ENCODE data around the gene DDIT4.

The DDIT4 gene

DNA sequence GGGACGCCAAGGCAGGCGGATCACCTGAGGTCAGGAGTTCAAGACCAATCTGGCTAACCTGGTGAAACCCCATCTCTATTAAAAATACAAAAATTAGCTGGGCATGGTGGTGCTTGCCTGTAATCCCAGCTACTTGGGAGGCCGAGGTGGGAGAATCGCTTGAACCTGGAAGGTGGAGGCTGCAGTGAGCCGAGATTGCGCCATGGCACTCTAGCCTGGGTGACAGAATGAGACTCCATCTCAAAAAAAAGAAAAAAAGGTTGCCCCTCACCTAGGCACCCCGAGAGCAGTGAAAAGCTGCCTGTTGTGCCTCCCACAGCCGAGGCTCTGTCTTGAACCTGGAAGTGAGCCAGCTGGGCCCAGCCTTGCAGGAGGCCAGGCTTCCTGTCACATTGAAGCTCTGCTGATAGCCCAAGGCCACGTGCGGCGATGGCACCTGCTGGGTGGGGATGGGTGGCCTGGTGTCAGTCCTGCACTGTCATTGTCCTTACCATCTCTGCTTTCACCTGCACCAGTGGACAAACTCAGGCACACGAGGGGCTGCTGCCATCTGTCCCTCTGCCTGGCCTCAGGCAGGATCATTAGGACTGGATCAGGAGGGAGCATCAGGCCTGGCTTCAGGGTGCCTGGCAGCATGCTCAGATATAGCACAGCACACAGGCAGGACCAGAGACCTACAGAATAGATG, 43.2 kb downstream of the DDIT4 start:
- Histone ChIP-seq H3K36me3 (ENCODE audit: control insufficient read depth, insufficient read depth, low read length, severe bottlenecking) (no peaks in the 10 kb centered on the region), H3K9me3 (ENCODE audit: control insufficient read depth, low read length) (no peaks in the 10 kb centered on the region), H3K4me3 (ENCODE audit: low read length) (no peak overlapping the region), H3K9ac (ENCODE audit: low read length) (no peak overlapping the region), H3K4me1 (ENCODE audit: control insufficient read depth, insufficient read depth, low read length) (peaks cover 57% of the 10 kb centered on the region), H3K27me3 (replicated peaks; ENCODE audit: control insufficient read depth, insufficient read depth, low read length) (no peaks in the 10 kb centered on the region)
- no peak for DNase-seq (ENCODE audit: low read depth)

DNA sequence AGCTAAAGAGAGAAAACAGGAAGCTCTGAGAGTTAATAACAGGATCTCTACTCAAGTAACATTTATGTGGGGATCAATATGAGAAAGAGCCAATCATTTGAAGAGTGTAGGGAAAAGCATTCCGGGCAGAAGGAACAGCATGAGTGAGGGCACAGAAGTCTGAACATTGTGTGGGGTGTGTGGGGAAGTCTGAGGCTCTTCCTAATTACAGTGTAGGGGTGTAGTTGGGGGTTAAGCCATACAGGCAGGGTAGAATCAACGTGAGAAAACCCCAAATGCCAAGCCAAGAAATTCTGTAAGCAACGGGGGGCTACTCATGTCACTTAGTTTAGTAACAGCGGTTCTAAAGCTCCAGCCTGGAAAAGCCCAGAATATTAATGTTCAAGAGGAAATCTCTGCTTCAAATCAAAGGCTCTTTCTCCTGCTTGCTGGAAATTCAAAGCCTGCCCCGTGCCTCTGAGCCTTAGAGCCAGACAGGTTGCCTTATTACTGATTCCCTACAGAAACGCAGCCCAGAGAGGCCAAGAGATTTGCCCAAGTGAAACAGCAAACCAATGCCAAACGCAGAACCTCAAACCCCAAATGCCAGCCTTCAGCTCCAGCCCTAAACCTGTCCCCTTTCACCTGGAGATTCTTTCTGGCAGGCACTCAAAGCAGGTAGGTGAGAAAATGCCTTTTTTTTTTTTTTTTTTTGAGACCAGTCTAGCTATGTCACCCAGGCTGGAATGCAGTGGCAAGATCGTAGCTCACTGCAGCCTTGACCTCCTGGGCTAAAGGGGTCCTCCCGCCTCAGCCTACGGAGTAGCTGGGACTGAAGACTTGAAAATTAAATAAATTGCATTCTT, 44.9 kb downstream of the DDIT4 start:
- no peaks in the 10 kb centered on the region for H3K27me3 ChIP-seq (replicated peaks; ENCODE audit: control insufficient read depth, insufficient read depth, low read length)
- peak overlapping the region; percentile 12 for H3K4me3 ChIP-seq (ENCODE audit: low read length)
- H3K36me3 ChIP-seq (ENCODE audit: control insufficient read depth, insufficient read depth, low read length, severe bottlenecking): no peaks in the 10 kb centered on the region
- H3K9me3 ChIP-seq (ENCODE audit: control insufficient read depth, low read length): no peaks in the 10 kb centered on the region
- peaks cover 57% of the 10 kb centered on the region for H3K4me1 ChIP-seq (ENCODE audit: control insufficient read depth, insufficient read depth, low read length)
- H3K9ac ChIP-seq (ENCODE audit: low read length): peak overlapping the region; percentile 85
- no peak for DNase-seq (ENCODE audit: low read depth)

DNA sequence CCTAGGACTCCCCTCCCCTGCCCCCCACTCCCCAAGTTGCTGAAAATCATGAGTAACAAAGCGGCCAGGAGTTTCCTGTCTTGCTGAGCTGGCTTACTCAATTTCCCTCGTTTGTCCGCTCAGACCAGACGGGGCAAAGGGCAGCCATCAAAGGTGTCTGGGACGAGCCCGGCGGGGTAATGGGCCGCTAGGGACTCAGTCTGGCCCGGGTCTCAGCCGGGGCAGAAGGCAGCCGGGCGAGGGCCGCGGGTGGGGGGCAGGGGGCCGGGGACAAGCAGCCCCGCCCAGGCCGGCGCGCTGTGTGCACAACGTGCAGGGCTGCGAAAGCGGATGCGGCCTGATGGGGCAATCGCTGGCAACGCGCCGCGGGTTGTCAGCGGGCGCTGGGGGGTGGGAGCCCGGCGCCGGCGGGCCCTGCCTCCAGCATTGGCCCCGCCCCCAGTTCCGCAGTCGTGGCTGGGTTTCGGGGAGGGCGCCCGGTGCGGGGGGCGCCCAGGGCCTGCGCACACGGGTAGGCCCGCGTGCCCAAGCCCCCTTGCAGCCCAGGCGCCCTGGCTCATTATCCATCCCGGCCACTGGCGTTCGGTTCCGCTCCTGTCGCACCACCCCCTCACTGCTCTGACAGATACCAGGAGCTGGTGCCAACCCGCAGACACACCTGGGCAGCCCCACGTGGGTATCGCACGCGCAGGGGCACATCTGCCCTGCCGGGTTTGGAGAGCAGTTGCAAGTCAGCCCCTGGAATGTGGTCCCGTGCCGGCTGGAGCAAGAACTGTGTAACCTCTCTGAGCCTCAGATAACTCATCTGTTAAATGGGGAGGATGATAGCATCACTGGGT, 45.9 kb downstream of the DDIT4 start:
- Histone ChIP-seq H3K36me3 (ENCODE audit: control insufficient read depth, insufficient read depth, low read length, severe bottlenecking) (no peaks in the 10 kb centered on the region), H3K9ac (ENCODE audit: low read length) (peak overlapping the region; percentile 85), H3K27me3 (replicated peaks; ENCODE audit: control insufficient read depth, insufficient read depth, low read length) (no peaks in the 10 kb centered on the region), H3K4me3 (ENCODE audit: low read length) (peak overlapping the region; percentile 71), H3K9me3 (ENCODE audit: control insufficient read depth, low read length) (no peaks in the 10 kb centered on the region), H3K4me1 (ENCODE audit: control insufficient read depth, insufficient read depth, low read length) (peaks cover 60% of the 10 kb centered on the region)
- DNase-seq (ENCODE audit: low read depth): peak; percentile 96

DNA sequence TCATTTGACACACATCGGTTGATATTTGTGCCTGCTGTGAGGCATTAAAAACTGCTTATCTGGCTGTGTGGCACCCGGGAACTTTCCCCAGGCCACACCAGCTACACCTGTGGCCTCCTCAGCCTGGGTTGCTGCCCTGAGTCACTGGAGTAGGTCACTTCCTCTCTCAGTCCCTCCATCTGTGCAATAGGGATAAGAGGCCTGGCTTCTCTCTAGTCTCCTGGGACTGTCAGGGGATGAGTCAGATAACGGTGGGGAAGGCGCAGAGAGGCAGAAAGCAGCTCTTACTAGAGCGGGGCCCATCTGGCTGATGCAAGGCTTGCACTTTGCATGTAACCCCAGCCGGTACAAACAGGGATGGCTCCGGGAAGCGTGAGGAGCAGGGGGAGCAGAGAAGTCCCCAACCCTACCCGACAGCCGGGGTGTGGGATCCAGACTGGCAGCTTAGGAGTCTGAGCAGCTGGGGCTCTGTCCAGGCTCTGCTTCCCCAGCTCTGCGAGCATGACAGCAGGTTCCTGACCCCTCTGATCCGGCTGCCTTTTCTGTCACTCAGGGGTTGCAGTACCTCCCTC, 47.0 kb downstream of the DDIT4 start:
- Histone ChIP-seq H3K4me1 (ENCODE audit: control insufficient read depth, insufficient read depth, low read length) (peaks cover 57% of the 10 kb centered on the region), H3K4me3 (ENCODE audit: low read length) (peak overlapping the region; percentile 50)
- DNase-seq (ENCODE audit: low read depth): peak; percentile 99

DNA sequence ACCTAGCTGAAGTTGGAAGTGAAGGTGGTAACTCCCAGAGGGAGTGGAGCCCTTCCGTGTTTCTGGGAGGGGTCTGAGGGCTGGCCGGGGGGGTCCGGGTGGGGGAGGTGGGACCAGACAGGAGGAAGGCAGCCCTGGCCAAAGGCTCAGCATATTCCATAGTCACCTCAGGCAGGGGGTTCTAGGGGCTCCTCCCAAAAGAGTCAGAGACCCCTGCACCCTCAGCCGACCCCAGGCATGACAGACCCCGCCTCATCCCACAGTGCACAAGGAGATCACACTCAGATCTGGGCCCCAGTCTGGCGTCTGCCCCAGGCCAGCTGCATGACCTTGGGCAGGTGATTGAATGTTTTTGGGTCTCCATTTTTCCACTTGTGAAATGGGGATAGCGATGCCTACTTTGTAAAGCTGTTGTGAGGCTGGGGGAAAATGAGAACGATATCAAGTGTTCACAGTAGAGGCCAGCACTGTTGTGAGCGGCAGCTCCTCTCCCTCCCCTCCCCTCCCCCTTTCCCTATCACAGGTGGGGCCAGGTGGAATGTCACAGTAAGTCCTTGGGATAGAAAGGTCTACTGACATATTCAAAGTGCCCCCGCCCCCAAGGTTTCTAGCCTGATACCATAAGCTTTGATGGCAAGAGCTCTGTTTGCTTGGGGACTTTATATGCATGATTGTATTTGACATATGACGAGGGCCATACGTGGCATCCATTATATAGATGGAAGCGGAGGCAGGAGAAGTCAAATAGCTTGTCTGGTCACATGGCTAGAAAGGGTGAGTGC, 47.7 kb downstream of the DDIT4 start:
- no peaks in the 10 kb centered on the region for H3K36me3 ChIP-seq (ENCODE audit: control insufficient read depth, insufficient read depth, low read length, severe bottlenecking)
- H3K27me3 ChIP-seq (replicated peaks; ENCODE audit: control insufficient read depth, insufficient read depth, low read length): no peaks in the 10 kb centered on the region
- H3K9ac ChIP-seq (ENCODE audit: low read length): peak overlapping the region; percentile 88
- H3K9me3 ChIP-seq (ENCODE audit: control insufficient read depth, low read length): no peaks in the 10 kb centered on the region
- H3K4me3 ChIP-seq (ENCODE audit: low read length): peak overlapping the region; percentile 50
- no peak for DNase-seq (ENCODE audit: low read depth)
- peaks cover 50% of the 10 kb centered on the region for H3K4me1 ChIP-seq (ENCODE audit: control insufficient read depth, insufficient read depth, low read length)

More for the DNA sequence above, 47.0 kb downstream of the DDIT4 start:
- Histone ChIP-seq H3K9me3 (ENCODE audit: control insufficient read depth, low read length) (no peaks in the 10 kb centered on the region), H3K36me3 (ENCODE audit: control insufficient read depth, insufficient read depth, low read length, severe bottlenecking) (no peaks in the 10 kb centered on the region), H3K9ac (ENCODE audit: low read length) (peak overlapping the region; percentile 88), H3K27me3 (replicated peaks; ENCODE audit: control insufficient read depth, insufficient read depth, low read length) (no peaks in the 10 kb centered on the region)

DNA sequence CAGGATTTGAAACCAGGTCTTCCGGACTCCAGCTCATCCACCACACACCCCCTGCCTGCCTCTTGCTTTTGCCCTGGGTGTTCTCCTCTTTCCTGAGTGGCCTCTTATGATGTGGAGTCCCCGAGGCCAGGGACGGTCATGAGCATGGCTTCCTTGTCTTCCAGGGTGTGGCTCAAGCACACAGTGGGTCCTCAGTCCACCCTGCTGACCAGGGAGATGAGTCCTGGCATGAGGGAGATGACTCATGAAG, 48.2 kb downstream of the DDIT4 start:
- H3K9me3 ChIP-seq (ENCODE audit: control insufficient read depth, low read length): no peaks in the 10 kb centered on the region
- H3K4me3 ChIP-seq (ENCODE audit: low read length): no peak overlapping the region
- peaks cover 45% of the 10 kb centered on the region for H3K4me1 ChIP-seq (ENCODE audit: control insufficient read depth, insufficient read depth, low read length)
- no peak overlapping the region for H3K9ac ChIP-seq (ENCODE audit: low read length)
- H3K27me3 ChIP-seq (replicated peaks; ENCODE audit: control insufficient read depth, insufficient read depth, low read length): no peaks in the 10 kb centered on the region
- no peak for DNase-seq (ENCODE audit: low read depth)
- H3K36me3 ChIP-seq (ENCODE audit: control insufficient read depth, insufficient read depth, low read length, severe bottlenecking): no peaks in the 10 kb centered on the region

DNA sequence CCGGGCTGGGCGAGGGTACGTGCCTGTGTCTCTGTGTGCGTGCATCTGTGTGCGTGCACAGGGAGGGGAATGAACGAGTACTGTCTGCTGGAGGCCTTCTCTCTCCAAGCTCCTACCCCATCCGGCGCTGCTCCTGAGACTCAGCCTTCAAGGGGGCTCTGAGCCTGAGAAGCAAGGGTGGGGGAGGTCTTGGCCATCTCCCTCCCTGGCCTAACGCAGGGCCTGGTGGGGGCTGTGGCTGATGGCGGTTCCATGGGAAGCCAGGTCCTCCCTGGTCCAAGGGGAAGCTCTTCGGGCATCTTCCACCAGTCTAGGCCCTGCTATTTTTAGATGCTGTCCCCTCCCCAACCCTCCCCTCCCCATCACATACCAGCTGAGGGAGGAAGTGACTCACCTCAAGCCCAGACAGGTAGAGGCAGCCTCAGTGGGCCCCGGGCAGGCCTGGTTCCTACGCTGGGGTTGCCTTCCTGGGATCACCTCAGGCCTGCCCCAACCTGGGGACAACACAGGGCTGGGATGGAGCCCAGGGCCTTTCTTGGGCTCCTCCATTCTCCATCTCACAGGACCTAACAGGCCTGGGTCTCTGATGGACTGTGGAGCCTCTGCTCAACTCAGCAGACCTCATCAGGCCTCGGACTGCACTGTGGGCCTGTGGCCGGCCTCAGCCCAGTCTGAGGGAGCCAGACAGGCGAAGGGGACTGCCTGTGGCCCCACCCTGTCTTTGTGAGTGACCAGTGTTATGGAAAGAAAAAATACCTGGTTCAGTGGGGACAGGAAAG, 48.7 kb downstream of the DDIT4 start:
- H3K27me3 ChIP-seq (replicated peaks; ENCODE audit: control insufficient read depth, insufficient read depth, low read length): no peaks in the 10 kb centered on the region
- no peak overlapping the region for H3K4me3 ChIP-seq (ENCODE audit: low read length)
- no peak for DNase-seq (ENCODE audit: low read depth)
- H3K9me3 ChIP-seq (ENCODE audit: control insufficient read depth, low read length): no peaks in the 10 kb centered on the region
- no peaks in the 10 kb centered on the region for H3K36me3 ChIP-seq (ENCODE audit: control insufficient read depth, insufficient read depth, low read length, severe bottlenecking)
- peaks cover 42% of the 10 kb centered on the region for H3K4me1 ChIP-seq (ENCODE audit: control insufficient read depth, insufficient read depth, low read length)
- H3K9ac ChIP-seq (ENCODE audit: low read length): no peak overlapping the region

DNA sequence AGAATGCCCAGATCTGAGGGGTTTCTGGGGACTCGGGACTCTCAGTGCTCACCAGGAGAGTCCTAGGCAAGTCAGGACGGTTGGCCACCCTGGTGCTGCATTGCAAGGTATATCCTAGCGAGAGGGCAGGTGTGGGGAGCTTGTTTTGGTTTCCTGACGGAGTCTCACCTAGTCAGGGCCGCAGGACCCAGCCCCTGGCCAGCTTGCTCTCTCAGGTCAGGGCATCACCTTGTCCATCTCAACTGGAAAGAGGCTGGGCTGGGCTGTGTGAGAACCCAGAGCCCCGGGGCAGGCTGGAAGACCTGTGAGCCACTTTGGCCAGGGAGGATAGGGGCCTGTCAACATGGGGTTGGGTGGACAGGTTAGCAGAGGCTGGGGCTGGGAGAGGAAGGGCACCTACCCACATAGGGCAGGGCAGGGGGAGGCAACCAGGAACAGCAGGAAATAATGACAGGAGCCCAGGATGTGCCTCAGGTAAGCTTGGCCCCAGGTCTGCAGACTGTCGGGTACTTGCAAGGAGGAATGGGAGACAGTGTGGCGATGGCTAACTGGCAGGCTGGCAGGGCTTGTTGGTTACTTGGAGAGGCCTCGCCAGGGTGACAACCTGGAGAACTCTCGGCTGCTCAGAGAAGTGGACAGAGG, 49.5 kb downstream of the DDIT4 start:
- no peak overlapping the region for H3K4me3 ChIP-seq (ENCODE audit: low read length)
- H3K9ac ChIP-seq (ENCODE audit: low read length): no peak overlapping the region
- H3K9me3 ChIP-seq (ENCODE audit: control insufficient read depth, low read length): no peaks in the 10 kb centered on the region
- no peaks in the 10 kb centered on the region for H3K36me3 ChIP-seq (ENCODE audit: control insufficient read depth, insufficient read depth, low read length, severe bottlenecking)
- H3K27me3 ChIP-seq (replicated peaks; ENCODE audit: control insufficient read depth, insufficient read depth, low read length): no peaks in the 10 kb centered on the region
- H3K4me1 ChIP-seq (ENCODE audit: control insufficient read depth, insufficient read depth, low read length): peaks cover 47% of the 10 kb centered on the region
- DNase-seq (ENCODE audit: low read depth): no peak

DNA sequence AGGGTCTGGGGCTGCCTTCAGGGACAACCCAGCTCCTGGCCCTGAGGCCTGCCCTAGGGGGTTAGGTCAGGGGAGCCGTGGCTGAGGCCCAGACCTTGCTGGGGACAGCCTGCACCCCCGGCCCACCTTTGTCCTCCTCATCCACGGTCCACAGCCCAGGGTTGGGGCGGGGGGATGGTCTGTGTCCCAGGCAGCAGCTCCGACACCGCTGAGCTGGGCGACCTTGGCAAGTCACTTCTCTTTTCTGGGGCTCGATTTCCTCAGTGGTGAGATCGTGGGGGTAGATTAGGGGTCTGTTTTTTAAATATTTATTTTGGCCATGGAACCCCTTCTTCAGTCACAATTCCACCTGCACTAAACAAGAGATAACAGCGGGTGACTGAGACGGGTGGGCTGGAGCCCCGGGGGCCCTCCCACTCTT, 50.1 kb downstream of the DDIT4 start:
- H3K27me3 ChIP-seq (replicated peaks; ENCODE audit: control insufficient read depth, insufficient read depth, low read length): no peaks in the 10 kb centered on the region
- no peaks in the 10 kb centered on the region for H3K36me3 ChIP-seq (ENCODE audit: control insufficient read depth, insufficient read depth, low read length, severe bottlenecking)
- H3K4me1 ChIP-seq (ENCODE audit: control insufficient read depth, insufficient read depth, low read length): peaks cover 48% of the 10 kb centered on the region
- DNase-seq (ENCODE audit: low read depth): no peak
- H3K4me3 ChIP-seq (ENCODE audit: low read length): no peak overlapping the region
- no peaks in the 10 kb centered on the region for H3K9me3 ChIP-seq (ENCODE audit: control insufficient read depth, low read length)
- no peak overlapping the region for H3K9ac ChIP-seq (ENCODE audit: low read length)
